Fibroblast of pulmonary artery (primary cell): ENCODE data around the gene EYS.

Experiments
- DNase-seq: peaks from one replicate; pipeline ENCODE4 v3.0.0-alpha.2; 2010; ENCODE audit warnings: low read depth
- H3K4me3 ChIP-seq: replicated peaks from 2 replicates; pipeline ENCODE4 v1.5.1; 2011; ENCODE audit warnings: low read depth, mild to moderate bottlenecking, control low read depth, low read length, moderate library complexity
- CTCF ChIP-seq: IDR thresholded peaks from 2 replicates; pipeline ENCODE4 v1.5.1; 2011; ENCODE audit warnings: mild to moderate bottlenecking, control low read depth, low read length, inconsistent platforms; ENCODE audit errors: missing control alignments

Gene EYS

GRCh38 chr6:64776359-64776758, 930.7 kb downstream of the EYS start:
- no peak overlapping the region for H3K4me3 ChIP-seq
- TF ChIP-seq CTCF: no peak
- no peak for DNase-seq

- DNase-seq: no peak
- no peak for TF ChIP-seq CTCF
- H3K4me3 ChIP-seq: no peak overlapping the region
Measured at GRCh38 chr6:64774881-64775280, 932.1 kb downstream of the EYS start.

- TF ChIP-seq CTCF: no peak
- no peak overlapping the region for H3K4me3 ChIP-seq
- DNase-seq: no peak
Measured at GRCh38 chr6:64750910-64751309, 956.1 kb downstream of the EYS start.

- no peak for TF ChIP-seq CTCF
- peak; percentile 74 for DNase-seq
- H3K4me3 ChIP-seq: no peak overlapping the region
Measured at GRCh38 chr6:64737418-64737817, 969.6 kb downstream of the EYS start.

GRCh38 chr6:64736421-64736950, 970.5 kb downstream of the EYS start:
- peak; percentile 64 for DNase-seq
- H3K4me3 ChIP-seq: no peak overlapping the region
- TF ChIP-seq CTCF: peak; percentile 29

- TF ChIP-seq CTCF: no peak
Measured at GRCh38 chr6:64733433-64733832, 973.6 kb downstream of the EYS start.

GRCh38 chr6:64732888-64733287, 974.1 kb downstream of the EYS start:
- peak; percentile 72 for DNase-seq
- TF ChIP-seq CTCF: peak; percentile 51
- no peak overlapping the region for H3K4me3 ChIP-seq

More at GRCh38 chr6:64733433-64733832, 973.6 kb downstream of the EYS start:
- no peak for DNase-seq
- no peak overlapping the region for H3K4me3 ChIP-seq
